ENCODE data around the gene B4GALT7. TPM values are rescaled to one million over a fixed set of nuclear protein-coding genes. Genes with fewer than 3 reads are reported as not detected.

The B4GALT7 gene
- total and polyA plus RNA-seq, 8 donors, result 19.8 to 27.4 (median 23.2) TPM

DNA sequence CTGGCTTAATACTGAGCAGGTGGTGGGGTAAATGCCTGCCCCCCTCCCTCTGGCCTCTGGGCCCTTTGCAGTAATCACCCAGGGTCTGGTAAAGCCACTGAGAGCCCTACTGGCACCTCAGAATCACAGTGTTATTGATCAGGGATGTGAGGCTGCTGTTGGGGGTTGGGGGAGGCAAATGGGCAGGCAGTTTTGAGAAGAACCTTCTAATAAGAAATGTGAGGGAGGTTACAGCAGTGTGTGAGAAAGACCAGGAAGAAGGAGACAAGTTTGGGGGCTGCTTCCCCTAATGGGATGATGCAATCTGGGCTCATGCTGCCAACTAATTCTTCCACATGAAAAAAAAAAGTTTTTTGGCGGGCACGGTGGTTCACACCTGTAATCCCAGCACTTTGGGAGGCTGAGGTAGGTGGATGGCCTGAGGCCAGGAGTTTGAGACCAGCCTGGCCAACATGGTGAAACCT lies 3.1 kb upstream of the B4GALT7 start:
- TF ChIP-seq, protein P1, sequence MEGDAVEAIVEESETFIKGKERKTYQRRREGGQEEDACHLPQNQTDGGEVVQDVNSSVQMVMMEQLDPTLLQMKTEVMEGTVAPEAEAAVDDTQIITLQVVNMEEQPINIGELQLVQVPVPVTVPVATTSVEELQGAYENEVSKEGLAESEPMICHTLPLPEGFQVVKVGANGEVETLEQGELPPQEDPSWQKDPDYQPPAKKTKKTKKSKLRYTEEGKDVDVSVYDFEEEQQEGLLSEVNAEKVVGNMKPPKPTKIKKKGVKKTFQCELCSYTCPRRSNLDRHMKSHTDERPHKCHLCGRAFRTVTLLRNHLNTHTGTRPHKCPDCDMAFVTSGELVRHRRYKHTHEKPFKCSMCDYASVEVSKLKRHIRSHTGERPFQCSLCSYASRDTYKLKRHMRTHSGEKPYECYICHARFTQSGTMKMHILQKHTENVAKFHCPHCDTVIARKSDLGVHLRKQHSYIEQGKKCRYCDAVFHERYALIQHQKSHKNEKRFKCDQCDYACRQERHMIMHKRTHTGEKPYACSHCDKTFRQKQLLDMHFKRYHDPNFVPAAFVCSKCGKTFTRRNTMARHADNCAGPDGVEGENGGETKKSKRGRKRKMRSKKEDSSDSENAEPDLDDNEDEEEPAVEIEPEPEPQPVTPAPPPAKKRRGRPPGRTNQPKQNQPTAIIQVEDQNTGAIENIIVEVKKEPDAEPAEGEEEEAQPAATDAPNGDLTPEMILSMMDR (IDR thresholded peaks at IDR 0.05), result no peak
- no peak overlapping the region for H3K4me3 ChIP-seq
- intact Hi-C loops (cut with DNase I), result no loop called here
- no peak overlapping the region for H3K27ac ChIP-seq
- peaks cover 20 to 50% of the 10 kb centered on the region in 2 donors for H3K4me1 ChIP-seq
- no peaks in the 10 kb centered on the region for H3K9me3 ChIP-seq
- peak in 1 of 4 donors; percentile 1 for DNase-seq
- H3K27me3 ChIP-seq, result no peaks in the 10 kb centered on the region
- H3K36me3 ChIP-seq, result peaks cover 0 to 40% of the 10 kb centered on the region in 2 donors
- ATAC-seq, result no peak

GRCh38 chr5:177598477-177598876 lies 1.5 kb upstream of the B4GALT7 start:
- H3K27ac ChIP-seq, result no peak overlapping the region
- H3K4me3 ChIP-seq, result no peak overlapping the region
- TF ChIP-seq, protein P1 (IDR thresholded peaks at IDR 0.05), result no peak
- intact Hi-C loops (cut with DNase I), result no loop called here
- peaks cover 0 to 36% of the 10 kb centered on the region in 2 donors for H3K36me3 ChIP-seq
- no peaks in the 10 kb centered on the region for H3K27me3 ChIP-seq
- H3K9me3 ChIP-seq, result no peaks in the 10 kb centered on the region
- ATAC-seq (no peak), DNase-seq (no peak)
- H3K4me1 ChIP-seq, result peaks cover 13 to 40% of the 10 kb centered on the region in 2 donors

DNA sequence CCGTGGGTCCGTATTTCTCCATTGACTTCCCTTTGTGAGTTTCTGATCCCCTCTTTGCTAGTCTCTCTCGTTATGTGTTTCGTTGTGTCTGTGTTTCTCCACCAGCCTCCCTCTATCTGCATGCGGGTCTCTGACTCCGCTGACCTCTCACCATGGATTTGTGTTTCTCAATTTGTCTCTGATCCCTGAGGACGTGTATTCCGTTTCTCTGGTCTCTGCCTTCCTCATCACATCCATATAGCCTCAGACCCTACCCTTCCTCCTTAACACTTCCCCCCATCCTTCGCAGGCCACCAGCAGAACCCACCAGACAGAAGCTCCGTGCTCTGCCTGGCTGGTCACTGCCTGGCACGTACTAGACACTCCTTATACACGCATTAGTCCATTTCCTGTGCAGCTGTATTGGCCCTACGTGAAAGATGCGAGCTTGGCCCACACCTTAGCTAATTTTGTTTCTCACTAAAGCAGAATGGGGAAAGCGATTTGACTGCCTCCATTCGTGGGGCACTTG lies 631 bp downstream of the B4GALT7 start:
- no peaks in the 10 kb centered on the region for H3K27me3 ChIP-seq
- TF ChIP-seq, protein P1 (IDR thresholded peaks at IDR 0.05), result no peak
- peaks cover 11 to 26% of the 10 kb centered on the region in 2 donors for H3K4me1 ChIP-seq
- no peaks in the 10 kb centered on the region for H3K9me3 ChIP-seq
- DNase-seq (peak in 1 of 4 donors; percentile 8), ATAC-seq (peak; percentile 1)
- intact Hi-C loops (cut with DNase I), result no loop called here
- peaks cover 0 to 23% of the 10 kb centered on the region in 2 donors for H3K36me3 ChIP-seq
- peak overlapping the region; percentile 85 to 89 for H3K27ac ChIP-seq
- peak overlapping the region; percentile 76 to 78 for H3K4me3 ChIP-seq

DNA sequence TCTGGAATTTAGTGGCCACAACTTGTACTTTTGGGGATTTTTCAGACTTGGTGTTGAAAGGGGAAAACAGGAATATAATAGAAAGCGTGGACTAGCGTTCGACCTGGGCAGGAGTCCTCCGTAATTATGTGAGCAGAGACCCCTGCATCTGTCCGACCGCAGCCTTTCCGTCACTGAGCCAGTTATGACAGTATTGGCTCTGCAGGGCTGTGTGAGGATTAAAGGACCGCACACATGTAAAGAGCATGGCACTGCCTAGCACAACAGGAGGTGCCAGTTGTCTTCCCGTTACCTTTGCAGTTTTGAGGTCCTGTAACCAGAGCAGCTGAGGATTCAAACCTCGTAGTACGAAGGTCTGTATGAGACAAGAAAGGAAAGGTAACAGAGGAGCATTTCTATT lies 1.2 kb downstream of the B4GALT7 start:
- DNase-seq (no peak), ATAC-seq (no peak)
- Histone ChIP-seq H3K4me3 (peak overlapping the region in 1 of 2 donors; percentile 78), H3K27me3 (no peaks in the 10 kb centered on the region), H3K9me3 (no peaks in the 10 kb centered on the region), H3K4me1 (peaks cover 11 to 26% of the 10 kb centered on the region in 2 donors), H3K36me3 (peaks cover 0 to 22% of the 10 kb centered on the region in 2 donors), H3K27ac (no peak overlapping the region)
- intact Hi-C loops (cut with DNase I), result no loop called here
- TF ChIP-seq, protein P1 (IDR thresholded peaks at IDR 0.05), result no peak

DNA sequence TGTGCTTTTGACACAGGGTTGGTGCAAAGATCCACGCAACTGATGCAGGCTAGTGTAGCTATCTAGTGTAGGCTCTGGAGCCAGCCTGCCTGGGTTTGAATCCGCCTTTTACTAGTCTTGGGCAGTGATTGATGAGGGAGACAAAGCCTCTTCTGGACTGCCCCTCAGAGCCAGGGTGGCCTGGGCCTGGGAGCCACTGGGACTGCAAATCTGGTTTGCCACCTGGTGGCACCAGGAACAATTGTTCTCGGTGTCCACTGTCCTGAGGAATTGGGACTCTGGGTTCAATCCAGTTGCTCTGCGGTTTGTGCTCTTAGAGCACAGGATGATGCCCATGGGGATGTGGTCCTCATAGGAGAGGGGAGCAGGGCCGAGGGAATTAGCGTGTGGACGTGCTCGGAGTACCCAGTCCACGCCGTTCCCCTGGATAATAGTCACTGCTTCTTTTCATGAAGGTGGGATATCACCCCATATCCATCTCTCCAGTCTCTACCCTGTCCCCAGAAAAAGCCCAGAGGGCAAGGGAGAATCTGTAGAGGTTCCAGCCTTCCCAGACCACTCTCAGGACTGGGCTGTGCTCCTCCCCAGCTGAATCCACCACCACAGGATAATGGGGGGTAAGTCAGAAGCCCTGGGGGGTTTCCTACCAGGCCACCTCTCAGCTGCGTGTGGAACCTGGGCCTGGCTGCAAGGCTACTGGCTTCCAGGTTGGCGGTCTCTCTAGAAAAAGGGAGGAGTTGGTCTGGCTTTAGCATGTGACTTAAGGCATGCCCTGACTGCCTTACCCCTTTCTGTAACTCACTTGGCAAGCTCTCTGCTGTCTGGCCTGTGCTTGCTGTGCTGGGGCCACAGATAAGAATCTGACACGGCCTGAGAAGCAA lies 1.9 kb downstream of the B4GALT7 start:
- H3K36me3 ChIP-seq, result peaks cover 0 to 16% of the 10 kb centered on the region in 2 donors
- H3K4me1 ChIP-seq, result peaks cover 11 to 26% of the 10 kb centered on the region in 2 donors
- DNase-seq, result no peak
- ATAC-seq, result no peak
- TF ChIP-seq, protein P1 (IDR thresholded peaks at IDR 0.05), result no peak
- H3K27ac ChIP-seq, result no peak overlapping the region
- intact Hi-C loops (cut with DNase I), result no loop called here
- no peaks in the 10 kb centered on the region for H3K9me3 ChIP-seq
- no peaks in the 10 kb centered on the region for H3K27me3 ChIP-seq
- no peak overlapping the region for H3K4me3 ChIP-seq
